ENCODE data around the gene CADM3.
A peak's percentile ranks its signal among the peaks of the same experiment; 100 is the strongest.

CADM3 gene, protein sequence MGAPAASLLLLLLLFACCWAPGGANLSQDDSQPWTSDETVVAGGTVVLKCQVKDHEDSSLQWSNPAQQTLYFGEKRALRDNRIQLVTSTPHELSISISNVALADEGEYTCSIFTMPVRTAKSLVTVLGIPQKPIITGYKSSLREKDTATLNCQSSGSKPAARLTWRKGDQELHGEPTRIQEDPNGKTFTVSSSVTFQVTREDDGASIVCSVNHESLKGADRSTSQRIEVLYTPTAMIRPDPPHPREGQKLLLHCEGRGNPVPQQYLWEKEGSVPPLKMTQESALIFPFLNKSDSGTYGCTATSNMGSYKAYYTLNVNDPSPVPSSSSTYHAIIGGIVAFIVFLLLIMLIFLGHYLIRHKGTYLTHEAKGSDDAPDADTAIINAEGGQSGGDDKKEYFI

DNA sequence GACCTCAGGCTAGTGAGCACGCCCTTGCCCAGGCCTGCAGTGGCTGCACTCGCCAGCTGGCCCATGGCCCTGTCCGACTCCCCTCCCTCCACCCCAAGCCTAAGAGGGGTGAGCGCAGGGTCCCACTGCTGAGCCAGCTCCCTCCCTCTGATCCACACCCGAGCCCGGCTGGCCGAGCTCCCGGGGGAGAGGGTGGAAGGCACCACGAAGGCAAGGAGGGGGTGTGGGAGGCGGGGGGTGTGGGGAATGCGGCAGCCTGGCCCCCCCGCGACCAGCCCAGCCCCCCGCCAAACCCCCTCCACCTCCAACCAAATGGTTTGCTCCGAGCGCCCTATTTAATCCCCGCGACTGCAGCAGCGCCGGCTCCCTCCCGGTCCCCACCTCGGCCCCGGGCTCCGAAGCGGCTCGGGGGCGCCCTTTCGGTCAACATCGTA lies at the start of gene CADM3:
Gene CADM3, plus strand, starts transcription at position 362 of the 434 bp plus-strand sequence. CDS start 151 bp downstream, outside the sequence.
- DNase-seq (ENCODE audit: low spot score), result peak; percentile 67

DNA sequence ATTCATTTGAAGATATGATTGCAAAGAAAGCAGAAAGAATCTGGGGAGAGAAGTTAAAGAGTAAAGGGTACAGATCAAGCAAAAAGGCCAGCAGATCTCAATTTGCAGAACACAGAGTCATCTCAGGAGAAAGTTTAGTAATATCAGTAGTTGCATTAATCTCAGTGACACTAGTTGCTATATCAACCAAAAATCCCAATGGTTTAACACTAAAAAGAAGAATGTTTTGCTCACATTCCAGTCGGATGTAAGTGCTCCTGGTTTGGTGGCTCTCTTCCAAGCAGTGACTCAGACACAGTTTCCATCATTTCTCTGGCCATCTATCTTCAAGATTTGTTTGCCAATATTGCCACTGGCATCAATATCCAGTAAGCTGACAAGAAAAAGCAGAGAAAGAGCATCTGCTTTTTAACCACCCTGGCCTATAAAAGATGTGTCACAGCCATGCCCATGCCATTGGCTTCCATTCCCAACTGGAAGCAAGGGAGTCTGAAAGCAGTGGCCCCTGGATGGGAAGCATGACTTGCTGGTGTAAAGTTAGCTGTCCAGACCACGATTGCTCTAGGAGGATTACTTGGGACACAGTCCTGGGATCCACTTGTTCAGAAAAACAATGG lies 49.3 kb upstream of the CADM3 start:
- no peak for DNase-seq (ENCODE audit: low spot score)

DNA sequence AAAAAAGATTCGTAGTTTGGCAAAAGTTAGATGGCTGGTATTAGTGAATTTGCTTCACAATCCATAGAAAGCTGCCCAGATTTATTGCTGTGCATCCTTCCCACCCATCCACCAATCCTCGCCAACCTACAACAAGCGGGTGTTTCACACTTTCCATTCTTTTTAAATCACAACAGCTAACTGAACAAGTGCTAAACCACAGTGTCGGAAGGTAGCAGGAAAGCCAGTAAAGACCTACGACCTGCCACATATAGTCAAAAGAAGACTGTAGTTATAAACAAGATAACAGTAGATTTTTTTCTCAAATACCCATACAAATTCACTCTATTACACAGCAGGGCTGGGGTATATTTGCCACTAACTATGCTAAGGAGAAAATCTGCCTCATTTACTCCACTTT lies 47.8 kb upstream of the CADM3 start:
- no peak for DNase-seq (ENCODE audit: low spot score)

DNA sequence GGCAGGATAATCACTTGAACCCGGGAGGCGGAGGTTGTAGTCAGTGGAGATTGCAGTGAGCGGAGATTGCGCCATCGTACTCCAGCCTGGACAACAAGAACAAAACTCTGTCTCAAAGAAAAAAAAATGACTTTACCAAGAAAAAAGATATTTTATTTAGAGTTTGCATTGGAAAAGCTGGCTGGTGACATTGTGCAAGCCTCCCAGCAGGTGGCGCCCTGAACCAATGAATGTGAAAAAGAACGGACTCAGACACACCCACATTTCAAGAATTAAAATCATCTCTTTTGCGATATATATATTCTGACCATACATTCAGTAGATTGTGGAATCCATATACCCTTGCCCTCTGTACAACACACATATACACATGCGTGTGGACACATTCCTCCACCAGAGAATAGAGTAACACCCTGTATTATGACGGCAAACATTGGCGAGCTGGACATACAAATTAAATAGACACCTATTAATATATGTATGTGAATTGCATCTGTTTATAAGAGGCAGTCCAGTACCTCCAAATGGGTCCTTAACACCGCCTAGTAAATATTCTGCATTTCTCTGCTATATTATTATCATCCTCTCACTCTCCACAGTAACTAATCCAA lies 39.0 kb upstream of the CADM3 start:
- peak; percentile 76 for DNase-seq (ENCODE audit: low spot score)

DNA sequence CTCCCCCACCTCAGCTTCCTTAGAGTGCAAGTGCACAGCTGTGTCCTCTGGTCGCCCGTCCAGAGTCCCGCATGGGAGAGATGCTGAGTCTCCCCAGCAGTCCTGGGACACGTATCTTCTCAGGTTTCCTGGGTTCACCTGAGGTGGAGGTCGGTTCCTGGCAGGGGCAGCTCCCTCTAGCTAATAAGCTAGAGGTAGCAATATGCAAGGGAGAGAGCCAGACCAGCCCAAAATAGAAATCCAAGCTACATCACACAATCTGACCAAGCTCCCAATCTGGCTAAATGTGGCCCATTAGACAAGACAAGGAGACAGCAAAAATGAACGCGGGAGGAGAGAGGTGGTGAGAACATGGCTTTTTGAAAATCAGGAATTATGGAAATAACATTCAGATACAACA lies 30.9 kb upstream of the CADM3 start:
- DNase-seq (ENCODE audit: low spot score), result no peak

DNA sequence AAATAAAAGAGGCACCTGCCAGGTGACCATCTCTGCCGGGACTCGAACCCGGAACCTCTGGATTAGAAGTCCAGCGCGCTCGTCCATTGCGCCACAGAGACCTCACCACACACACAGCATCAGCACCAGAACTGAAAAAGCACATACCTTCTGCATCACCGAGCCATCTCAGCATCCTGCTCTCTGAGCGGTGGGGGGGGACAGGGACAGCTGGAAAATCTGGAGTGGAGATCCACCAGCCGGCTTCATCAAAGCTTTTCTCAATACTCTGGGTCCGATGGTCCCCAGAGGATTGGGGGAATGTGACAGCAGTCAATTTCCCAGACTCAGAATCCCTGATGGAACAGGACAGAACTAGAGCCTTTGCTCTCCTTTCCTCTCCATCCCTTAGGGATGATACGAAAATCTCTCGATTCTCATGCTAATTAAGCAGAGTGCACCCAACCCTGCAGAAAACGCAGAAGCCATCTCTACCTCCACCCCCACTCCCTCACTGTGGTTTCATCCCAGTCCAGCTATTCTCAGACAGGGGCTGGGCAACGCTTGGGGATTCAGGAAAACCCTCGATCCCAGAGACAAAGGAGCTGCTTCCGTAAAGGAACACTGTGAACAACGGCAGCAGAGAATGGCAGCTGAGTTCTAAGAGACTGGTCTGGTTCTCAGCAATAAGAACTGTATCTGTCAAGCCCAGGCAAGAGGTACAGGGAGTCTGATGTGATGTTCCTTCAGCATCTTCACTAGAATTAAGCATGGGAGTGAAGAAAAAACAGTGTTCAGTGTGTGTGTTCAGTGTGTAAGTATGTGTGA lies 29.6 kb upstream of the CADM3 start:
- DNase-seq (ENCODE audit: low spot score), result peak; percentile 87

DNA sequence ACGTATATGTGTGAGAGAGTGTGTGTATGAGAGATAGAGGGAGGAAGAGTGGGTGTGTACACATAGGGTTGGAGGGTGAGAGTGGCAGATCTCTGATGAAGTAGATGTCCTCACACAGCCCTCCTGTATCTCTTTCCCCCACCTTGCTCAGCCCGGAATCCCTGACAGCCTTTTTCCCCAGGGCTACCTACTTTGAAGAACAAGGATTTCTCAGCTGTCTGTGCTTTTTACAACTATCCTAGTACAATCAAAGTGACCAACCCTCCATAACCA lies 29.1 kb upstream of the CADM3 start:
- DNase-seq (ENCODE audit: low spot score), result peak; percentile 14

DNA sequence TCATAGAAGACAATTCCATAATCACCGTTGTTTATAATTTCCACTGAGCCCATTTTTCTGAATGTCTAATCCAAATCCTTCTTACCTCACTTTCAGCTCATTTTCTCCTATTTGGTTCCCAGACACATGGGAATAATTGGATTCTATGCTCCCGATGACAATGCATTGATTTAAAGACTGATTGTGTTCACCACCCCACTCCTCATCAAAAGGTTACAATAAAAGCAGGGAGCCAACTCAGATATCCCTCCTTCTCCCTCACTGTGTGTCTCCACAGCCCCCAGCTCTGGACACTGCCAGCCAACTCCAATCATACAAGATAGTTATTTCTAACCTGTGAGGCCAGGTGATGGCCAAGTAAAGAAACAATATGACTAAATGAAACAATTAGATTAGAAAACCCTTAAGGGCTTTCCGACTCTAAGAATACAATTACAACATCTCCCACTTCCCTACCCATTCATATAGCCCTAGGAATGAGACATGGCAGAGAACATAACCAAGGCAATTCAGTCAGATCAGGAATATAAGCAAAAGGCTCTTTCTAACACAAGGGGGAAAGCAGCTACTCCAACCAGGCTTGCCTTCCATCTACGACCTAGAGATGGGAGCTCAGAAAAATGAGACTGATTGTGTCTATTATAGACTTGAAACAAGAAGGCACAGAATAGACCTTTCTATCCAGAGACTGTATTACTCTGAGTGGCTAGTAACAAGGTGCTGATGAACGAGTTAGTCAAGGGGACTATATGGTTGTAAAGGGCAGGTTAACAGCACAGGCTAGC lies 28.5 kb upstream of the CADM3 start:
- no peak for DNase-seq (ENCODE audit: low spot score)

DNA sequence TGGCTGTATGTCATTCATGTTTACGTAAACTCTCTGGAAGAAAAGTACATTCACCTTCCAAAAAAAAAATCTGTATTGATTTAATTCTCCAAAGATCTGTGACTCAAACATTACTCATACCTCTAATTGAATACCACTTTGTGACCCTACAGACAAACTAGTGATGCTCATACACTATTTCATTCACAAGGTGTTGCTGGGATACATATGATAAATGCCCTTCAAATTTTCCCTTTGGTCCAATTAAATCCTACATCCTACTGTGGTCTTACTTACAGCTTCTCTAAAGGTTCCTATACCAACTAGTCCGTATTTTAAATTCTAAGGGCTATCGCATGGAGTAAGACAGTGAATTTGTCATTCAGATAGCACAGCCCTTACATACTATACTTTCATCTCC lies 26.8 kb upstream of the CADM3 start:
- no peak for DNase-seq (ENCODE audit: low spot score)

DNA sequence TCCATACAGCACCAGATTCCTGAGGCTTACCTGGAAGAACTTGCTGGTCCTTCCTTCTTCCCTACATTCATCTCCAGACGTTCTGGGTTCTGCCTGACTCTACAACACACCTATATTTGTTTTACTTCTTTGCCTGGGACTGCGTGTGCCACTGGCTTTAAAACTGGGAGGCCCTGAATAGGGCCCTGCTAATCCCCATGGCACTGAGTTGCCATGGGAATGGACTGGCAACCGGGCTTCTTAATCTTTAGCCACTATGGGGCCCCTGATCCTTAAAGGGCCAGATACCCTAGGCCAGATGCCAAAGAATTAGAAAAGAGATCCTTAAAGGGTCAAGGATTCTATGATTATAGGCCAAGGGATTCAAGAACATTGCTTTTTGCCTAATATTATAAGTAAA lies 24.4 kb upstream of the CADM3 start:
- no peak for DNase-seq (ENCODE audit: low spot score)

DNA sequence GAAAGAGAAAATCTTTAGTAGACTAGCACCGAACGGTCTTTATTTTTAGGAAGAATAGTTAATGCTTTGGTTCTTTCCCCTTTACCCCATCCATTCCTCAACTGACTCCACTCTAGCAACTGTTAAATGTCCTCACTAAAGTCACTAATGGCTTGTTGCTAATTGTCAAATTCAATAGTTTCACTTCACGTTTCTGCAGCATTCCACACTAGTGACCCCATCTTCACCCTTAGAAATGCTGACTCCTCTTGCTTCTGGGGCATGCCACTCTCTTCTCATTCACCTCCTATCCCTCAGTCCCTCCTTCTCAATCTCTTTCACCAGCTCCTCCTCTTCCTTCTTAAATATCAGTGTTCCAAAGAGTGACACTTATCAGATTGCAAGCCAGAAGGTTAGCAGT lies 19.4 kb upstream of the CADM3 start:
- DNase-seq (ENCODE audit: low spot score), result no peak

DNA sequence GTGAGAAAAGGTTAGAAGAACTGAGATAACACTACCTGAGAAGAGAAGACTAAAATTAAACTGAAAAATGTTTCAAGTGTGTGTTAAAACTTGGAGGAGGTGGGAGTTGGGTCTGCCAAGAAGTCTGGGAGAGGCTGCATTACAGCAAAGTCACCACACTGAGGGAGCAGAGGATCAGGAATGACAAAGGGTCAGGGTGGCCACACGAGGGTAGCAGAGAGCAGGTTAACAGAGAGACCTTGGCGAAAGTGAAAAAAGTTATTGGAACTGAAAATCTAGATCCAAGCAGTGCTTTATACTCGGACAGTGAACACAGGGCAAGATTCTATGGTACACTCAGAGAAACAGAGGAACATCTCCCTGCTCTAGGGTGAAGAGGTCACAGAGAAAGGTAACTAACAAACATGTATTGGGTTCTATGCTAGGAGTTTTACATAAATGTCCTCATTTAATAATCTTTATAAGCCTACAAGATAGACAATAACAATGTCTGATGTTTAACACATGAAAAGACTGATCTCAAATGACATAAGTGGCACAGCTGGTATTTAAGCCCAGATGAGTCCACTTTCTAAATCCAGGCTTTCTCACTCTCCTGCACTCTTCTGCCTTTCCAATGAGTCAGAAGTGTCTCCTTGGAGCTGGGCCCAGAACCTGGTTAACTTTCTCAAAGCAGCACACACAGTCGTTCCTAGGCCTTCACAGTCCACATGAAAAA lies 10.3 kb upstream of the CADM3 start:
- peak; percentile 91 for DNase-seq (ENCODE audit: low spot score)

DNA sequence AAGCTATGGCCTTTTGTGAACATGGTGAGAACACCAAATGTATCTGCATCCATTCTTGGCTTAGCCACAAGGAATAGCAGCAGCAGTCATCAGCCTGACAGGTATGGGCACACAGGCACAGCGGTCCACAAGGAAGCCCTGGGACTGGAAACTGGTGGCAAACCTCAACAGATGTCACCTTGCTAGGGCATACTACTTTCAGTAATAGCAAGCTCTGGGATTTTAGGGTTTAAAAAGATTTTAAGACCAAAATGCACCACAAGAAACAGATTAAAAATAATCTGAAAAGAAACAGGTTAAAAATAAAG lies 9.7 kb upstream of the CADM3 start:
- no peak for DNase-seq (ENCODE audit: low spot score)

DNA sequence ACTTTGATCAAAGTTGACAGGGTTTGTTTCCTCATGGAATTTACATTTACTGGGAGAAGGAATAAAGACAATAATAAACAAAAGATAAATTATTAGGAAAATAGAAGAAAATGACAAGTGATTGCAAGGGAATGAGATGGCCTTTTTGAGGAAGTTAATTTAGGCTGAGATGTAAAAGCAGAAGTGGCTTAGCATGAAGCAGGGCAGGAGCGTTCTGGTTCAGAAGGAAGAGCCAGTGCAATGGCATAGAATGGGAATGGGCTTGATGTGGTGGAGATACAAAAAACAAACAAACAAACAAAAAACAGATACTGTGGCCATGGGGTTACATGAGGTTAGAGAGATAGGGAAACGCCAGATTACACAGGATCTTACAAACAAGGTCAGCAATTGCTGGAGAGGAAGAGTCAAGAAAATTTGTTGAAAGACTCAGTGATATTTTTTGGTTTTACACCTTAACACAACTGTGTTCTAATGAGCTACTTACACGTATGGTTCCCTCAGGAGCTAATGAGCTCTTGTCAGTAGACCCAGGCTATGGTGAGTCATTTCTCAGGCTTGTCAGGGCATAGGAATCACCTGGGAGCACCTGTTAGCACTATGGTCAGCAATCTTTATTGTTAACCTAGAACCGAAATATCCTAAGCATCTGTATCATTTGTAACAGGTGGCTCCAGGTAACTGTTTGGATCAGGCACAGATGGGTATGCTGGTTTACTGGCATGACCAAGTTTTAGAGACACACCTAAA lies 8.7 kb upstream of the CADM3 start:
- no peak for DNase-seq (ENCODE audit: low spot score)

DNA sequence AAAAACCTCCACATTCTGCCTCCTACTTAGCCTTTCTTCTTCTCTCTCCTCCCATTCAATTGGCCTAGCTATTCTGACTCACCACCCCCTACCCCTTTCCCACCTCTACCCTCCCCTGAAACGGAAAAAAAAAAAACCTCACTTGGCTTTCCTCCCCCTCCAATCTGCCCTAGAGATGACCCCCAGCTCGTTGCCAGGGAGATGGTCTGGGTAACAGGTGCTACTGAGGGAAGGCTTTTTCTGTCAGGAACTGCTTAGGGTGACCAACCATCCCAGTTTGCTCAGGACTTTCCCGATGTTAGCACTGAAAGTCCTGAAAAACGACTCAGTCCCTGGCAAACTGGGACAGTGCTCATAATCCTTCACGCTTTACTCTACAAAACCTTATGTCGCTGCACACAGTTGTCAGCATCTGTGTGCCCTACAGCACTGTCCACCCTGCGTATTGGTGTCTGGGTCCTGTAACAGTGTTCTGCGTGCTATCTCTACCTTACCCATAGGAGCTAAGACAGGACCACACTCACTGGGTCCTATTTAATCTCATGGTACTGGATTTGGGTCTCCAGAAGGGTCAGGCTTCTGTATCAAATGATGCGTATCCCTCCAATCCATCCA lies 7.7 kb upstream of the CADM3 start:
- DNase-seq (ENCODE audit: low spot score), result no peak

DNA sequence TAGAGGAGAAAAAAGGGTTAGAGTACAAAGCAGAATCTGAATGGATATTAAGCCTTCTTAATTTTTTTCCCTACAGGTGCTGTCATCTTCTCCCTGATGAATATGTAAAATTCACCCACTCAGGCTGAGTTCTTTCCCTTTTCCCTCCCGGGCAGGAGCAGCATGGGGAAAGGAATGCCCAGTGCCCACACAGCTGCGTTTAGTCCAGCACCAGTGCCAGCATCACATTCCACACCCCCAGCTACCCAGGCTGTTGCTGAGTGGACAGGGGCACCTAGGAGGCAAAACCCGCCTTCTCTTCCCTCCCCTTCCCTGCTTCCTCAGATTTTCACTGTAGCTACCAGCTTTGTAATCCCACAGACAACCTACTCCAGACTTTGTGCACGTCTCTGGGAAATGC lies 3.4 kb upstream of the CADM3 start:
- DNase-seq (ENCODE audit: low spot score), result no peak

DNA sequence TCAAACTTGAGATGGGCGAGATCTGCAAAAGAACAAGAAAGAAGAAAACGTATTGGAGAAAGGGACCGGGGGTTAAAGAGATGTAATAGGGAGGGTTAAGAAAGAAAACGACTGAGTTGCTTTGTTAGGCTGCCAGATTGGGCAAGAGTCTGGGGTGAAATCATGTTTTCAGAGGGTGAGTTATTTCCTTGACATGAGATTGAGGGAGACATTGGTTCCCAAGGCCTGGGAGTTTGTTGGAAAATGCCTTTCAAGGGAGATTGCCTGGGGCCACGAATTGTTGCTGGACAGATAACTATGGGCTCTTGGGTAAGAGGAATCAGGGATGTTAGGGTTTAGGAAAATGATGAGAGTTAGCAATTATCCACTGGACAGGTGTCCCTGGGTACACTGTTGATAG lies 776 bp upstream of the CADM3 start:
- DNase-seq (ENCODE audit: low spot score), result no peak

DNA sequence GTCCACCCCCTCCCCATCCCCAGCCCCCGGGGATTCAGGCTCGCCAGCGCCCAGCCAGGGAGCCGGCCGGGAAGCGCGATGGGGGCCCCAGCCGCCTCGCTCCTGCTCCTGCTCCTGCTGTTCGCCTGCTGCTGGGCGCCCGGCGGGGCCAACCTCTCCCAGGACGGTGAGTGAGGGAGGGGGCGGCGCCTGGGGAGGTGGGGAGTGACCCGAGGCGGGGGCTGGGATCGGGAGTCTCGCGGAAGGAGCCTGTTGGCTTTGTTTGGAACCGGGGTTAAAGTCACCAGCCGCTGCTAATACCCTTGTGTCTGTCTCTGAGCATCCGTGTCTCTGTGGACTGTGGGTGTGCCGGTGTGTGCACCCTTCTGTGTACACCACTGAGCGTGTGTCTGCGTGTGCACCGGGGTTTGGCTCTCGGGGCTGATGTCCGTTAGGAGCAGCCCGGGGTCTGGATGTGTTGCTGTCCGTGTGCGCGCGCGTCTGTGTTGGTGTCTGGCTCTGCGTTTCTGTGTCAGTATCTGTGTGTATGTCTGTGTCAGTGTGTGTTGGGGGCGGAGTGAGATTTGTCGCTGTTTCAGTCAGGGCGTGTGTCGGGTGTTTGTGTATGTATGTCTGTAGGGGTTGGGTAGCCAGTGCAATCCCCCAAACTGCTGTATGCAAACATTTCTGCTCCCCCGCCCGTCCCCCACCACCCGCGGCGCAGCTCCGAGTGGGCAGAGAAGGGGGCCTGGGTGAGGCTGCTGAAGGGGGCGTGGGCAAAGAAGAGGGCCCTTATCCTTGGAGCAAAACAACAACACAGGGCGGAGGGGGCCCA lies 480 bp downstream of the CADM3 start:
- peak; percentile 67 for DNase-seq (ENCODE audit: low spot score)

DNA sequence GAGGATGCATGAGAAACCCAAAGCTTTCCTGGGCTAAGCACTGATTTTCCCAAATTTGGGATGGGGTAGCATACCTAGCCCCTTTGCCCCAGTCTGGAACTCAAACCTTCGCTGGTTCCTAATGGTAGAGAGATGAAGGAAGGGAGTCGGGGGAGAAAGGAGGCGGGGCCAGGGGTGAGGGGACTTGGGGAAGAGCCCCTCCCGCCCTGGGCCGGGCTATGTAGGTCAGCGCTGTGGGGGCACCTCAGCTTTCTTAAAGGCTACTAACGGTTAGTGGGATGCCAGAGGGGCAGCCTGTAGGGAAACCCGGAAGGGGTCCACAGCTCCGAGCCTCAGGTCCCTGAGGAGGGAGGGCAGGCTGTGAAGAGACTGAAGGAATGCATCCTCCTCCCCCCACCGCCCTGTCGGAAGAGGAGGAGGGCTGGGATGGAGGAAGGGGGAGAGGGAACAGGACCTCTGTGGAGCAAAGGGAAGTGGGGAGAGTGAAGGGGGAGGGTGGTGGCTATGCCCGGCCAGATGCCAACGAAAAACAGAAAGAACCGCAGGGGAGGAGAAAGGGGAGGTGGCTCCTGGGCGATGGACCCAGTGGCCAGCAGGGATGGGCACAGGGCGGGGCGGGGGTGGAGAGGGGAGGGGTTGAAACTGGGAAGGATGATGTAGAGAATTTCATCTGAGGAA lies 1.3 kb downstream of the CADM3 start:
- DNase-seq (ENCODE audit: low spot score), result peak; percentile 57
